AG08396 (cell line): ENCODE measurements around the gene CTXN2.

Source experiments
- DNase-seq: peaks from one replicate; pipeline ENCODE4 v3.0.0; 2012; ENCODE audit warnings: low spot score, mixed read lengths

CTXN2 gene

GRCh38 chr15:48222627-48223026 lies 31.2 kb downstream of the CTXN2 start:
- DNase-seq, result no peak

DNA sequence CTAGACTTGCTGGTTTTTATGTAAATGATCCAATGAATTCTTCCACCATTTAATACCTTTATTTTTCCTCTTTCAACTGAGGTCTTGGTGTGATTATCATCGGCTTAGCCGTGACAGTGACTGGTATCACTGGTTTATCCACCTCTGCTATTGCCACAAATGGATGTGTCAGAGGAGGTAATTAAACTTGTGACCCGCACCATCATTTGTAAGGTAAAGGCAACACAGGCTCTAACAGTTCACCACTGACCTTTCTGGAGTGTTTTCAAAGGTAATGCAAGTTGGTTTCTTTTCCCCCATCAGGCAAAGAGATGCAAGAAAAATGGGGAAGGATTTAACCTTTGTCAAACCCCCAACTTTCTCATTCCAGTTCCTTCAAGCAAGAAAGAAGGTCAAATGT lies 34.3 kb downstream of the CTXN2 start:
- DNase-seq, result no peak

- DNase-seq, result no peak
Measured at GRCh38 chr15:48230498-48230897, 39.0 kb downstream of the CTXN2 start.

DNA sequence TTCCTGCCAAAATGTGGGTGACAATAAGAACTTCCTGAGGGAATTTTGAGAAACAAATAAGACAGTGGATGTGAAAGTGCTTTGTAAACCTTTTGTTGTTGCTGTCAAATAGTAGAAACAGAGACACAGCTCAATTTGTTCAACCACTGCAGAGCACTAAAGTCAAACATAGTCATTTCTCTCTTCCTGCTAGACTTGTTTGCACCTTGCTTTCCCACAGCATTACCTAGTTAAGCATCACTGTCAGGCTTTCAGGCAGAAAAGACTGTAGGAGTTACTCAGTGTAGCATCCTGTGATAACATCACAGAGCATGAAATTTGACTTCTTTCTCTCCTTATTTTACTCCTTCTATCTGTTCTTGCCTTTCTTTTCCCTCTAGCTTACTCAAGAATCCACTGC lies 41.8 kb downstream of the CTXN2 start:
- no peak for DNase-seq

DNA sequence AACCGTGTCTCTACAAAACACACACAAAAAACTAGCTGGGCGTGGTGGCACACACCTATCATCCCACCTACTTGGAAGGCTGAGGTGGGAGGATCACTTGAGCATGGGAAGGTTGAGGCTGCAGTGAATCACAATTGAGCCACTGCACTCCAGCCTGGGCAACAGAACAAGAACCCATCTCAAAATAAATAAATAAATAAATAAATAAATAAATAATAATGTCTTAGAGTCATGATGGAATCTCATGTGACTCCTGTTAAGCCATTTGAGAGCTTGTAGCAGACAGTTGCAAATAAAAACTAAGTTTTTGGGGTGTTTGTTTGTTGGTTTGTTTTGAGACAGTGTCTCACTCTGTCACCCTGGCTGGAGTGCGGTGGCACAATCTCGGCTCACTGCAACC lies 47.9 kb downstream of the CTXN2 start:
- DNase-seq, result no peak

- DNase-seq, result no peak
Measured at GRCh38 chr15:48242015-48242414, 50.5 kb downstream of the CTXN2 start.

DNA sequence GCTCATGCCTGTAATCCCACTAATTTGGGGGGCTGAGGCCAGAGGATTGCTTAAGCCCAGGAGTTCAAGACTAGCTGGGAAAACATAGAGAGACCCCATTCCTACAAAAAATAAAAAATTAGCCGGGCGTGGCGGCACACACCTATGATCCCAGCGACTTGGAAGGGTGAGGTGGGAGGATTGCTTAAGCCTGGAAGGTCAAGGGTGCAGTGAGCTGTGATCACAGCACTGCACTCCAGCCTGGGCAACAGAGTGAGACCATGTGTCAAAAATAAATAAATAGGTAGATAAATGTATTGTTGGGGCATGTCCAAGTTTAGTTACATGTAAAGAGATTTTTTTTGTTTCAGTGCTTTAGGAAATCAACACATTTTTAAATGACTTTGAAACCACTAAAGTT lies 51.1 kb downstream of the CTXN2 start:
- no peak for DNase-seq

GRCh38 chr15:48244921-48245320 lies 53.5 kb downstream of the CTXN2 start:
- DNase-seq, result no peak

- no peak for DNase-seq
Measured at GRCh38 chr15:48248414-48248813, 56.9 kb downstream of the CTXN2 start.

- peak; percentile 58 for DNase-seq
Measured at GRCh38 chr15:48250640-48251076, 59.2 kb downstream of the CTXN2 start.

GRCh38 chr15:48253172-48253571 lies 61.7 kb downstream of the CTXN2 start:
- DNase-seq, result no peak
